ENCODE results near the gene GRK4. TPM values are rescaled to one million over a fixed set of nuclear protein-coding genes. Genes with fewer than 3 reads are reported as not detected.

The GRK4 gene
- total and polyA plus RNA-seq, 7 donors, result 0.60 to 10.2 (median 3.9) TPM

GRCh38 chr4:2923141-2923551 is 40.2 kb upstream of the GRK4 start:
- Histone ChIP-seq H3K4me1 (no peaks in the 10 kb centered on the region), H3K36me3 (peaks cover 19 to 68% (median 46%) of the 10 kb centered on the region in 4 donors), H3K9me3 (peaks cover 0 to 2% (median 0%) of the 10 kb centered on the region in 4 donors), H3K27ac (no peak overlapping the region), H3K27me3 (no peaks in the 10 kb centered on the region), H3K4me3 (no peak overlapping the region)
- intact Hi-C loops (cut with DNase I), result no loop called here
- WGBS, 2 donors, result 74 to 81% methylated on average over 10 of the region's 10 CpGs
- TF ChIP-seq POLR2A (IDR thresholded peaks at IDR 0.05) (no peak), EP300 (IDR thresholded peaks at IDR 0.05) (no peak), POLR2AphosphoS5 (IDR thresholded peaks at IDR 0.05) (no peak)
- TF ChIP-seq, protein P1, sequence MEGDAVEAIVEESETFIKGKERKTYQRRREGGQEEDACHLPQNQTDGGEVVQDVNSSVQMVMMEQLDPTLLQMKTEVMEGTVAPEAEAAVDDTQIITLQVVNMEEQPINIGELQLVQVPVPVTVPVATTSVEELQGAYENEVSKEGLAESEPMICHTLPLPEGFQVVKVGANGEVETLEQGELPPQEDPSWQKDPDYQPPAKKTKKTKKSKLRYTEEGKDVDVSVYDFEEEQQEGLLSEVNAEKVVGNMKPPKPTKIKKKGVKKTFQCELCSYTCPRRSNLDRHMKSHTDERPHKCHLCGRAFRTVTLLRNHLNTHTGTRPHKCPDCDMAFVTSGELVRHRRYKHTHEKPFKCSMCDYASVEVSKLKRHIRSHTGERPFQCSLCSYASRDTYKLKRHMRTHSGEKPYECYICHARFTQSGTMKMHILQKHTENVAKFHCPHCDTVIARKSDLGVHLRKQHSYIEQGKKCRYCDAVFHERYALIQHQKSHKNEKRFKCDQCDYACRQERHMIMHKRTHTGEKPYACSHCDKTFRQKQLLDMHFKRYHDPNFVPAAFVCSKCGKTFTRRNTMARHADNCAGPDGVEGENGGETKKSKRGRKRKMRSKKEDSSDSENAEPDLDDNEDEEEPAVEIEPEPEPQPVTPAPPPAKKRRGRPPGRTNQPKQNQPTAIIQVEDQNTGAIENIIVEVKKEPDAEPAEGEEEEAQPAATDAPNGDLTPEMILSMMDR (IDR thresholded peaks at IDR 0.05), result no peak
- DNase-seq, result no peak

DNA sequence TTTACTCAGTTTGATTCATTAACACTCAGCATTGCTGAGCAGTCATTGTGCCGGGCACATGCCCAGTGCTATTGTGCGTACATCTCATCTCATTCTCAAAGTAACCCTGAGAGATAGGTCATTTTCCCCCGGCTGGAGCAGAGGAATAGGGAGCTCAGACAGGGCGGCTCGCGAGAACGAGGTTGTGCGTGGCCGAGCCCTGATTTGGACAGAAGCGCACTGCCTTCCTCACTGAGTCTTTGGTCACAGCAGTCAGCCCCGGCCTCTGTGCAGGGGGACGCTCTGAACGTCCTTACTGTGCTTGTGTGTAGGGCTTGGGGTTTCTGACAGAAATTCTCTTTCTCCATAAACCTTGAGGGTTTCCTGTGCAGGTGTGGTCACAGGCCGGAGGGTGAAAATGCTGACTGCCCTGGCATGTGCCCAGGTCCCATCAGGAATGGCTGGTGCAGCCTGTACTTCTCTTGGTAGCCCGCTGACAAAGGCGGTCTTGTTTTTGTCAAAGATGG is 39.6 kb upstream of the GRK4 start:
- TF ChIP-seq POLR2A (IDR thresholded peaks at IDR 0.05) (no peak), POLR2AphosphoS5 (IDR thresholded peaks at IDR 0.05) (no peak), EP300 (IDR thresholded peaks at IDR 0.05) (no peak)
- TF ChIP-seq, protein P1 (IDR thresholded peaks at IDR 0.05), result no peak
- Histone ChIP-seq H3K27ac (no peak overlapping the region), H3K4me3 (no peak overlapping the region), H3K36me3 (peaks cover 19 to 74% (median 52%) of the 10 kb centered on the region in 4 donors), H3K27me3 (no peaks in the 10 kb centered on the region), H3K9me3 (peaks cover 0 to 2% (median 0%) of the 10 kb centered on the region in 4 donors), H3K4me1 (no peaks in the 10 kb centered on the region)
- 92 to 94% methylated on average over 16 of the region's 16 CpGs for WGBS, 2 donors
- intact Hi-C loops (cut with DNase I), result no loop called here
- no peak for DNase-seq

- Histone ChIP-seq H3K36me3 (peaks cover 19 to 80% (median 55%) of the 10 kb centered on the region in 4 donors), H3K4me3 (no peak overlapping the region), H3K4me1 (no peaks in the 10 kb centered on the region), H3K27me3 (no peaks in the 10 kb centered on the region), H3K9me3 (peaks cover 0 to 2% (median 0%) of the 10 kb centered on the region in 4 donors), H3K27ac (no peak overlapping the region)
- DNase-seq, result no peak
- TF ChIP-seq, protein P1 (IDR thresholded peaks at IDR 0.05), result no peak
- no peak for TF ChIP-seq EP300 (IDR thresholded peaks at IDR 0.05)
- no peak for TF ChIP-seq POLR2A (IDR thresholded peaks at IDR 0.05)
- TF ChIP-seq POLR2AphosphoS5 (IDR thresholded peaks at IDR 0.05), result no peak
- WGBS, 2 donors, result 91 to 94% methylated on average over 8 of the region's 8 CpGs
- intact Hi-C loops (cut with DNase I), result no loop called here
Measured at GRCh38 chr4:2924286-2924685, 39.1 kb upstream of the GRK4 start.

- Histone ChIP-seq H3K4me3 (no peak overlapping the region), H3K27ac (no peak overlapping the region), H3K4me1 (no peaks in the 10 kb centered on the region), H3K9me3 (no peaks in the 10 kb centered on the region), H3K27me3 (no peaks in the 10 kb centered on the region), H3K36me3 (peaks cover 19 to 82% (median 55%) of the 10 kb centered on the region in 4 donors)
- intact Hi-C loops (cut with DNase I), result no loop called here
- 76 to 87% methylated on average over 7 of the region's 7 CpGs for WGBS, 2 donors
- no peak for DNase-seq
- TF ChIP-seq POLR2AphosphoS5 (IDR thresholded peaks at IDR 0.05), result no peak
- TF ChIP-seq, protein P1 (IDR thresholded peaks at IDR 0.05), result no peak
- TF ChIP-seq POLR2A (IDR thresholded peaks at IDR 0.05), result no peak
- TF ChIP-seq EP300 (IDR thresholded peaks at IDR 0.05), result no peak
Measured at GRCh38 chr4:2924765-2925301, 38.5 kb upstream of the GRK4 start.
